Endothelial cell of umbilical vein (primary cell): ENCODE measurements around the gene PRSS57.

ENCODE experiments used
- CTCF ChIP-seq, 2 donors: IDR thresholded peaks; 1 replicate in 1 of 2; 2 replicates in 1 of 2; pipeline ENCODE4 v1.5.1; 2011; ENCODE audit warnings: low read length in 2 of 2, mild to moderate bottlenecking in 2 of 2, moderate library complexity in 2 of 2, control low read depth in 1 of 2, inconsistent platforms in 1 of 2, low read depth in 1 of 2; ENCODE audit not compliant: insufficient read depth in 1 of 2; ENCODE audit errors: extremely low read depth in 1 of 2
- EZH2 ChIP-seq: IDR thresholded peaks from 2 replicates; pipeline ENCODE4 v1.6.1; 2012; ENCODE audit warnings: borderline replicate concordance, low read depth, mild to moderate bottlenecking, moderate library complexity, low read length, inconsistent platforms; ENCODE audit not compliant: severe bottlenecking
- GATA2 ChIP-seq: IDR thresholded peaks from 2 replicates; pipeline ENCODE4 v1.7.0; 2011; ENCODE audit warnings: low read depth, mild to moderate bottlenecking, moderate library complexity, mixed read lengths, low read length; ENCODE audit not compliant: insufficient read length, insufficient read depth
- JUN ChIP-seq: IDR thresholded peaks from 2 replicates; pipeline ENCODE4 v1.6.1; 2011; ENCODE audit warnings: borderline replicate concordance, low read depth; ENCODE audit not compliant: insufficient read length, insufficient read depth
- MAX ChIP-seq: IDR thresholded peaks from 2 replicates; pipeline ENCODE4 v1.6.1; 2011; ENCODE audit not compliant: insufficient read depth, insufficient read length
- MYC ChIP-seq: IDR thresholded peaks from one replicate; pipeline ENCODE4 v1.6.1; 2011; ENCODE audit warnings: mild to moderate bottlenecking, low read depth, low read length
- POLR2A ChIP-seq: IDR thresholded peaks from 2 replicates; pipeline ENCODE4 v1.6.1; 2012; ENCODE audit warnings: low read depth, mild to moderate bottlenecking, control low read depth, low read length
- POLR2AphosphoS5 ChIP-seq: IDR thresholded peaks from 2 replicates; pipeline ENCODE4 v1.6.1; 2012; ENCODE audit warnings: low read depth, mild to moderate bottlenecking, control low read depth, low read length, moderate library complexity; ENCODE audit not compliant: insufficient read depth

GRCh38 chr19:737591-738093 lies 42.4 kb upstream of the PRSS57 start:
- no peak for TF ChIP-seq GATA2
- peak; percentile 46 to 80 for TF ChIP-seq CTCF (IDR thresholded peaks at IDR 0.05; ENCODE audit: extremely low read depth in 1 of 2, insufficient read depth in 1 of 2, low read depth in 1 of 2, low read length in 2 of 2)
- TF ChIP-seq POLR2A = no peak
- TF ChIP-seq MAX = no peak
- no peak for TF ChIP-seq POLR2AphosphoS5
- no peak for TF ChIP-seq JUN
- no peak for TF ChIP-seq MYC
- no peak for TF ChIP-seq EZH2
